Activated B cell treated with CpG ODN at 0.5 μM for 24 hours (primary cell): ENCODE measurements around the gene MBLAC1. TPM values are rescaled to one million over a fixed set of nuclear protein-coding genes. Genes with fewer than 3 reads are reported as not detected.

ENCODE experiments used
- ATAC-seq: fragments of 200-7000 bp; cut with Tn5 transposase; one replicate; pipeline ENCODE4 v1.10.0; 2021; ENCODE audit warnings: low read depth, mild to moderate bottlenecking, moderate library complexity
- CTCF ChIA-PET: fragments of 350-600 bp; sonication (Branson Sonifier 250); formaldehyde crosslinking; loops from one replicate; lab custom pipeline; 2021; ENCODE audit warnings: antibody characterized with exemption; lab: Charles Lee
- POLR2A ChIA-PET: fragments of 350-600 bp; sonication (Branson Sonifier 250); formaldehyde crosslinking; loops from one replicate; lab custom pipeline; 2021; ENCODE audit warnings: antibody characterized with exemption; lab: Charles Lee
- DNase-seq: peaks from one replicate; pipeline ENCODE4 v3.0.0; 2022
- H3K27ac Mint-ChIP-seq: one replicate; pipeline ENCODE4 v1.8.0; 2020; ENCODE audit warnings: mixed read lengths
- H3K27me3 Mint-ChIP-seq: one replicate; pipeline ENCODE4 v1.8.0; 2021; ENCODE audit warnings: mixed read lengths
- H3K36me3 Mint-ChIP-seq: one replicate; pipeline ENCODE4 v1.8.0; 2021; ENCODE audit warnings: low read depth, mixed read lengths
- H3K4me1 Mint-ChIP-seq: one replicate; pipeline ENCODE4 v1.8.0; 2021; ENCODE audit warnings: mixed read lengths
- H3K4me3 Mint-ChIP-seq: one replicate; pipeline ENCODE4 v1.8.0; 2020; ENCODE audit warnings: mild to moderate bottlenecking, mixed read lengths
- H3K9me3 Mint-ChIP-seq: one replicate; pipeline ENCODE4 v1.8.0; 2020; ENCODE audit warnings: mixed read lengths
- CTCF ChIP-seq: fragments of 200-600 bp; IDR thresholded peaks from one replicate; pipeline ENCODE4 v1.8.0; 2022; ENCODE audit warnings: antibody characterized with exemption, mild to moderate bottlenecking
- intact Hi-C: fragments of 100-400 bp; cut with micrococcal nuclease; formaldehyde crosslinking; loops from one replicate; pipeline ENCODE4 v1.15.1; 2024
- total RNA-seq: library from RNA; stranded (reverse); gene quantifications from 2 replicates; pipeline ENCODE4 v1.2.3, GENCODE V29; 2022

The MBLAC1 gene
- total RNA-seq, 1 donor from 2014 or later, result 2.2 TPM

GRCh38 chr7:100157334-100158228, 30.8 kb downstream of the MBLAC1 start:
- DNase-seq (no peak), ATAC-seq (no peak)
- H3K4me3 Mint-ChIP-seq, result peak overlapping the region; percentile 81
- CTCF ChIA-PET, result interaction anchor here (2.2 kb wide), 1 partner anchor 60 kb away, joined by 5 read pairs; no protein-coding TSS in a partner anchor
- TF ChIP-seq CTCF, result no peak
- H3K36me3 Mint-ChIP-seq, result peaks cover 41% of the 10 kb centered on the region
- peaks cover 45% of the 10 kb centered on the region for H3K4me1 Mint-ChIP-seq
- intact Hi-C loops, result loop anchor here (1.0 to 5.0 kb wide), 5 partner anchors 9 to 430 kb away; partner anchors contain the start of genes FBXO24, GAL3ST4, GPC2 and LAMTOR4
- H3K27me3 Mint-ChIP-seq, result no peaks in the 10 kb centered on the region
- POLR2A ChIA-PET, result interaction anchor here (0.5 to 4.4 kb wide), 14 partner anchors 9 to 212 kb away, joined by 3 to 57 read pairs (median 4); partner anchors contain the start of genes GAL3ST4, GPC2, LAMTOR4 and STAG3
- H3K9me3 Mint-ChIP-seq, result no peaks in the 10 kb centered on the region
- peak overlapping the region; percentile 84 for H3K27ac Mint-ChIP-seq

GRCh38 chr7:100158229-100159098, 31.7 kb downstream of the MBLAC1 start, which contains the start of gene TRAPPC14:
TRAPPC14 (minus strand) TSS chr7:100158723; CDS start chr7:100158499, 224 bp downstream.
- Mint-ChIP-seq H3K4me3 (peak within 1 kb of the TSS; percentile 85), H3K9me3 (no peaks in the 10 kb centered on the region), H3K27ac (peak within 1 kb of the TSS; percentile 86), H3K4me1 (peaks cover 44% of the 10 kb centered on the region), H3K36me3 (peaks cover 34% of the 10 kb centered on the region), H3K27me3 (no peaks in the 10 kb centered on the region)
- intact Hi-C loops, result loop anchor here (1.0 to 5.0 kb wide), 5 partner anchors 10 to 429 kb away; partner anchors contain the start of genes FBXO24, GAL3ST4, GPC2 and LAMTOR4
- ChIA-PET CTCF (interaction anchor here (0.9 to 2.2 kb wide), 2 partner anchors 38 to 59 kb away, joined by 4 to 5 read pairs; no protein-coding TSS in a partner anchor), POLR2A (interaction anchor here (0.6 to 4.4 kb wide), 13 partner anchors 9 to 211 kb away, joined by 3 to 57 read pairs (median 4); partner anchors contain the start of genes GAL3ST4 and LAMTOR4)
- no peak for TF ChIP-seq CTCF
- DNase-seq, result peak; percentile 93
- peak; percentile 89 for ATAC-seq

- Mint-ChIP-seq H3K9me3 (no peaks in the 10 kb centered on the region), H3K4me1 (peaks cover 43% of the 10 kb centered on the region), H3K27me3 (no peaks in the 10 kb centered on the region), H3K36me3 (peaks cover 27% of the 10 kb centered on the region), H3K4me3 (peak overlapping the region; percentile 85), H3K27ac (peak overlapping the region; percentile 86)
- ChIA-PET POLR2A (interaction anchor here (0.6 to 4.4 kb wide), 7 partner anchors 10 to 158 kb away, joined by 3 to 57 read pairs (median 4); partner anchors contain the start of gene LAMTOR4), CTCF (interaction anchor here (0.9 kb wide), 1 partner anchor 37 kb away, joined by 4 read pairs; no protein-coding TSS in a partner anchor)
- TF ChIP-seq CTCF, result no peak
- intact Hi-C loops, result loop anchor here (2.0 to 5.0 kb wide), 2 partner anchors 20 to 428 kb away; partner anchors contain the start of genes FBXO24 and LRCH4
- no peak for DNase-seq
- no peak for ATAC-seq
Measured at GRCh38 chr7:100159099-100159623, 32.4 kb downstream of the MBLAC1 start.

- ATAC-seq (no peak), DNase-seq (no peak)
- peaks cover 41% of the 10 kb centered on the region for H3K4me1 Mint-ChIP-seq
- no peak for TF ChIP-seq CTCF
- intact Hi-C loops, result no loop called here
- H3K4me3 Mint-ChIP-seq, result no peak overlapping the region
- no peaks in the 10 kb centered on the region for H3K27me3 Mint-ChIP-seq
- ChIA-PET CTCF (no interaction called here), POLR2A (interaction anchor here (4.4 kb wide), 1 partner anchor 11 kb away, joined by 57 read pairs; the partner anchor contains the start of gene LAMTOR4)
- H3K36me3 Mint-ChIP-seq, result peaks cover 21% of the 10 kb centered on the region
- no peaks in the 10 kb centered on the region for H3K9me3 Mint-ChIP-seq
- H3K27ac Mint-ChIP-seq, result no peak overlapping the region
Measured at GRCh38 chr7:100160067-100160466, 33.3 kb downstream of the MBLAC1 start.
